Measurements from ENCODE around the gene IL7R. TPM values are rescaled to one million over a fixed set of nuclear protein-coding genes. Genes with fewer than 3 reads are reported as not detected.

Gene IL7R
- total and polyA plus RNA-seq, 2 of the 4 experiments (the other 2 are of a cell fraction) = 40.7 to 71.7 TPM

- H3K4me2 ChIP-seq (ENCODE audit: low read depth, low read length) = no peak overlapping the region
- peaks cover 6% of the 10 kb centered on the region in 2 experiments; a peak in 1 of 4 replicates for H3K79me1 ChIP-seq (ENCODE audit: low read depth in 1 of 2, low read length in 2 of 2)
- no peak overlapping the region for H3K4me3 ChIP-seq (ENCODE audit: insufficient read depth, low read depth, low read length)
- H3K14ac ChIP-seq (replicated peaks; ENCODE audit: low read depth, low read length) = no peak overlapping the region
- WGBS, 2 experiments (ENCODE audit: extremely low coverage in 2 of 2, insufficient read length in 1 of 2) = no CpG with 5 or more reads among the region's 1 CpG
- no peak overlapping the region for H2AFZ ChIP-seq (replicated peaks; ENCODE audit: low read length, poor library complexity)
- H3K9me3 ChIP-seq (ENCODE audit: control insufficient read depth, insufficient read depth, low read length) = no peaks in the 10 kb centered on the region
- intact Hi-C loops (cut with micrococcal nuclease) = no loop called here
- H2BK5ac ChIP-seq (ENCODE audit: low read depth, low read length, poor library complexity, severe bottlenecking) = peak overlapping the region; percentile 5
- BruUV-seq (replicated peaks) = no TSS peak
- no peak overlapping the region for H4K8ac ChIP-seq (ENCODE audit: low read depth in 2 of 2, low read length in 2 of 2)
- no peak overlapping the region for H3K18ac ChIP-seq (ENCODE audit: low read depth, low read length)
- H3K4ac ChIP-seq (ENCODE audit: low read depth, low read length) = no peak overlapping the region
- peaks cover 6% of the 10 kb centered on the region; the same call in 1 of the 2 replicates for H3K4me1 ChIP-seq (ENCODE audit: control insufficient read depth, insufficient read depth, low read length)
- no peaks in the 10 kb centered on the region for H4K20me1 ChIP-seq (ENCODE audit: insufficient read depth, low read length)
- peaks cover 15% of the 10 kb centered on the region for H3K36me3 ChIP-seq (ENCODE audit: control insufficient read depth, insufficient read depth, low read length)
- H2BK20ac ChIP-seq (ENCODE audit: low read depth, low read length) = no peak overlapping the region
- H3K56ac ChIP-seq (ENCODE audit: extremely low read depth, insufficient read depth, low read length) = no peak overlapping the region
- TF ChIP-seq MAFK (IDR thresholded peaks at IDR 0.05; ENCODE audit: low read depth, low read length) = no peak
- TF ChIP-seq FOS (IDR thresholded peaks at IDR 0.05; ENCODE audit: low read depth, low read length) = no peak
- no peak for TF ChIP-seq RAD21 (IDR thresholded peaks at IDR 0.05; ENCODE audit: low read length)
- no peak for TF ChIP-seq BHLHE40 (IDR thresholded peaks at IDR 0.05; ENCODE audit: low read depth, low read length)
- no peak for TF ChIP-seq NFE2L2 (IDR thresholded peaks at IDR 0.05; ENCODE audit: low read depth, low read length)
- no peak for TF ChIP-seq RFX5 (IDR thresholded peaks at IDR 0.05; ENCODE audit: low read depth, low read length)
- TF ChIP-seq CTCF (conservative IDR thresholded peaks at IDR 0.05; ENCODE audit: low read depth, low read length) = no peak
- no peak for TF ChIP-seq POLR2A (IDR thresholded peaks at IDR 0.05; ENCODE audit: low read depth, low read length)
- TF ChIP-seq CEBPB (IDR thresholded peaks at IDR 0.05; ENCODE audit: low read depth, low read length) = no peak
- TF ChIP-seq RCOR1 (IDR thresholded peaks at IDR 0.05; ENCODE audit: insufficient replicate concordance, low read length) = no peak
- TF ChIP-seq, protein P1, sequence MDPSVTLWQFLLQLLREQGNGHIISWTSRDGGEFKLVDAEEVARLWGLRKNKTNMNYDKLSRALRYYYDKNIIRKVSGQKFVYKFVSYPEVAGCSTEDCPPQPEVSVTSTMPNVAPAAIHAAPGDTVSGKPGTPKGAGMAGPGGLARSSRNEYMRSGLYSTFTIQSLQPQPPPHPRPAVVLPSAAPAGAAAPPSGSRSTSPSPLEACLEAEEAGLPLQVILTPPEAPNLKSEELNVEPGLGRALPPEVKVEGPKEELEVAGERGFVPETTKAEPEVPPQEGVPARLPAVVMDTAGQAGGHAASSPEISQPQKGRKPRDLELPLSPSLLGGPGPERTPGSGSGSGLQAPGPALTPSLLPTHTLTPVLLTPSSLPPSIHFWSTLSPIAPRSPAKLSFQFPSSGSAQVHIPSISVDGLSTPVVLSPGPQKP (IDR thresholded peaks at IDR 0.05; ENCODE audit: borderline replicate concordance, low read depth, low read length) = no peak
- no peaks in the 10 kb centered on the region for H3K27me3 ChIP-seq (ENCODE audit: control insufficient read depth, insufficient read depth, low read length)
- H3K9me1 ChIP-seq (ENCODE audit: insufficient read depth, low read length) = peaks cover 8% of the 10 kb centered on the region
- ChIA-PET POLR2A (ENCODE audit: unreplicated experiment) (no interaction called here), CTCF (interaction anchor here (0.6 kb wide), 1 partner anchor 131 kb away, joined by 4 read pairs; no protein-coding TSS in a partner anchor)
- H3K23ac ChIP-seq (ENCODE audit: low read depth, low read length) = no peak overlapping the region
- H2BK15ac ChIP-seq (ENCODE audit: low read depth, low read length) = no peak overlapping the region
- H2BK120ac ChIP-seq (ENCODE audit: low read depth, low read length) = peak overlapping the region; percentile 35; the same call in 1 of the 2 replicates
- no peak for DNase-seq
- no peak overlapping the region for H3K9ac ChIP-seq (ENCODE audit: low read depth, low read length)
- H4K5ac ChIP-seq (ENCODE audit: low read depth, low read length) = no peak overlapping the region
- H2AK5ac ChIP-seq (ENCODE audit: low read depth, low read length) = no peak overlapping the region
- in situ Hi-C loops (cut with MboI; ENCODE audit: low sequenced_read_pairs) = no loop called here
- ATAC-seq (ENCODE audit: low read depth) = no peak
- no peak overlapping the region for H3K27ac ChIP-seq (ENCODE audit: insufficient read depth, low read length)
- dilution Hi-C loops (cut with HindIII; ENCODE audit: low sequenced_read_pairs, unreplicated experiment) = no loop called here
- H4K91ac ChIP-seq (ENCODE audit: insufficient read depth, low read depth, low read length) = no peak overlapping the region
- H2AK9ac ChIP-seq (replicated peaks; ENCODE audit: low read depth, low read length, poor library complexity) = no peak overlapping the region
Measured at GRCh38 chr5:35880156-35880555, 23.5 kb downstream of the IL7R start.
